Endothelial cell of umbilical vein (primary cell): ENCODE measurements around the gene CAMK2G. TPM values are rescaled to one million over a fixed set of nuclear protein-coding genes. Genes with fewer than 3 reads are reported as not detected.

Experiments used
- BruUV-seq: library from RNA; stranded (reverse); fragments of 400-500 nt; replicated peaks from 2 replicates; lab custom pipeline; 2021; lab: Mats Ljungman, UMichigan
- CTCF ChIA-PET: fragments of 300-600, 350-600 bp; sonication (Branson Sonifier 250); formaldehyde crosslinking; loops from one replicate; lab custom pipeline; 2021; ENCODE audit warnings: antibody characterized with exemption, inconsistent platforms; lab: Charles Lee
- POLR2A ChIA-PET: fragments of 300-600, 350-600 bp; sonication (Branson Sonifier 250); formaldehyde crosslinking; loops from one replicate; lab custom pipeline; 2021; ENCODE audit warnings: antibody characterized with exemption, inconsistent platforms; lab: Charles Lee
- DNase-seq: peaks from one replicate; pipeline ENCODE4 v3.0.0-alpha.2; 2011; ENCODE audit warnings: low read depth, low spot score
- FAIRE-seq: peaks from 2 replicates; lab custom pipeline; 2011; peaks lifted over from hg19 to GRCh38; lab: Jason Lieb, UNC
- H2AFZ ChIP-seq: 2 replicates; pipeline ENCODE4 v1.6.0; 2012; ENCODE audit warnings: low read depth, low read length, control low read depth, inconsistent platforms
- H3K27ac ChIP-seq: 2 replicates; pipeline ENCODE4 v1.5.1; 2011; ENCODE audit warnings: low read depth, mild to moderate bottlenecking, control low read depth, low read length, moderate library complexity; ENCODE audit not compliant: insufficient read depth
- H3K27me3 ChIP-seq, 2 experiments: 2 replicates each; pipeline versions ENCODE4 v1.6.0 to v1.6.1; 2011; ENCODE audit warnings: low read length in 2 of 2, mixed read lengths in 1 of 2; ENCODE audit not compliant: control insufficient read depth in 2 of 2, insufficient read depth in 2 of 2
- H3K36me3 ChIP-seq, 2 experiments: 2 replicates in 1 of 2; 3 replicates in 1 of 2; pipeline ENCODE4 v1.5.1; 2011; ENCODE audit warnings: low read length in 2 of 2, mild to moderate bottlenecking in 1 of 2, moderate library complexity in 1 of 2; ENCODE audit not compliant: control insufficient read depth in 2 of 2, insufficient read depth in 2 of 2; ENCODE audit errors: extremely low read depth in 1 of 2
- H3K4me1 ChIP-seq: 3 replicates; pipeline ENCODE4 v1.5.1; 2011; ENCODE audit warnings: mild to moderate bottlenecking, low read length; ENCODE audit not compliant: control insufficient read depth, insufficient read depth; ENCODE audit errors: extremely low read depth
- H3K4me2 ChIP-seq: 2 replicates; pipeline ENCODE4 v1.6.1; 2011; ENCODE audit warnings: low read length, control low read depth, mixed read lengths; ENCODE audit not compliant: insufficient read depth
- H3K4me3 ChIP-seq, 3 experiments: fragments of 200-600 bp in 1 of 3; sonication (generic), shearing (Covaris generic) in 1 of 3; replicated peaks in 1 of 3; 2 replicates each; pipeline ENCODE4 v1.5.1; 2011 to 2016; ENCODE audit warnings: control low read depth in 3 of 3, low read length in 3 of 3, mild to moderate bottlenecking in 2 of 3, inconsistent platforms in 1 of 3, low read depth in 1 of 3, moderate library complexity in 1 of 3; ENCODE audit not compliant: insufficient read depth in 1 of 3
- H3K79me2 ChIP-seq: 2 replicates; pipeline ENCODE4 v1.6.0; 2012; ENCODE audit warnings: low read length, inconsistent platforms; ENCODE audit not compliant: control insufficient read depth, insufficient read depth
- H3K9ac ChIP-seq: replicated peaks from 2 replicates; pipeline ENCODE3; 2011; ENCODE audit warnings: low read length, control low read depth; ENCODE audit not compliant: insufficient read depth; ENCODE audit errors: extremely low read depth
- H3K9me1 ChIP-seq: replicated peaks from 3 replicates; pipeline ENCODE4 v1.6.0; 2011; ENCODE audit warnings: mild to moderate bottlenecking, low read length; ENCODE audit not compliant: control insufficient read depth, insufficient read depth; ENCODE audit errors: extremely low read depth
- H3K9me3 ChIP-seq: replicated peaks from 2 replicates; pipeline ENCODE4 v1.5.1; 2012; ENCODE audit warnings: low read length, inconsistent platforms; ENCODE audit not compliant: control insufficient read depth, insufficient read depth
- H4K20me1 ChIP-seq: replicated peaks from 2 replicates; pipeline ENCODE3; 2011; ENCODE audit warnings: mild to moderate bottlenecking, low read length; ENCODE audit not compliant: control insufficient read depth, insufficient read depth; ENCODE audit errors: extremely low read depth
- JUN ChIP-seq: IDR thresholded peaks from 2 replicates; pipeline ENCODE4 v1.6.1; 2011; ENCODE audit warnings: borderline replicate concordance, low read depth; ENCODE audit not compliant: insufficient read length, insufficient read depth
- POLR2A ChIP-seq: IDR thresholded peaks from 2 replicates; pipeline ENCODE4 v1.6.1; 2012; ENCODE audit warnings: low read depth, mild to moderate bottlenecking, control low read depth, low read length
- POLR2AphosphoS5 ChIP-seq: IDR thresholded peaks from 2 replicates; pipeline ENCODE4 v1.6.1; 2012; ENCODE audit warnings: low read depth, mild to moderate bottlenecking, control low read depth, low read length, moderate library complexity; ENCODE audit not compliant: insufficient read depth
- dilution Hi-C: fragments of 300-500 bp; cut with MboI; formaldehyde crosslinking; loops from one replicate; pipeline ENCODE4 v1.15.0; 2019; ENCODE audit warnings: low sequenced_read_pairs; ENCODE audit not compliant: extremely low pct_ligation_motif_present
- intact Hi-C: fragments of 100-400 bp; cut with micrococcal nuclease; formaldehyde crosslinking; loops from one replicate; pipeline ENCODE4 v1.10.0; 2022
- polyA plus RNA-seq, 4 experiments: library from polyadenylated mRNA; depleted of rRNA in 3 of 4; stranded (reverse) in 3 of 4; unstranded in 1 of 4; fragments of >200 nt; gene quantifications; 2 replicates each; pipeline versions ENCODE4 v1.2.1 to v1.2.3, GENCODE V29; 2011 to 2012; ENCODE audit warnings: missing spikeins in 1 of 4
- total RNA-seq: library from RNA; stranded (reverse); gene quantifications from 2 replicates; pipeline ENCODE4 v1.2.3, GENCODE V29; 2021
- TF ChIP-seq, protein P1 (sequence below): IDR thresholded peaks from 2 replicates; pipeline ENCODE4 v1.6.1; 2011; ENCODE audit not compliant: insufficient read depth, insufficient read length

CAMK2G gene
- total and polyA plus RNA-seq, 2 donors (not counting 3 experiments of a cell fraction or from before 2014, with no cell fraction given): 27.2 to 33.6 TPM

DNA sequence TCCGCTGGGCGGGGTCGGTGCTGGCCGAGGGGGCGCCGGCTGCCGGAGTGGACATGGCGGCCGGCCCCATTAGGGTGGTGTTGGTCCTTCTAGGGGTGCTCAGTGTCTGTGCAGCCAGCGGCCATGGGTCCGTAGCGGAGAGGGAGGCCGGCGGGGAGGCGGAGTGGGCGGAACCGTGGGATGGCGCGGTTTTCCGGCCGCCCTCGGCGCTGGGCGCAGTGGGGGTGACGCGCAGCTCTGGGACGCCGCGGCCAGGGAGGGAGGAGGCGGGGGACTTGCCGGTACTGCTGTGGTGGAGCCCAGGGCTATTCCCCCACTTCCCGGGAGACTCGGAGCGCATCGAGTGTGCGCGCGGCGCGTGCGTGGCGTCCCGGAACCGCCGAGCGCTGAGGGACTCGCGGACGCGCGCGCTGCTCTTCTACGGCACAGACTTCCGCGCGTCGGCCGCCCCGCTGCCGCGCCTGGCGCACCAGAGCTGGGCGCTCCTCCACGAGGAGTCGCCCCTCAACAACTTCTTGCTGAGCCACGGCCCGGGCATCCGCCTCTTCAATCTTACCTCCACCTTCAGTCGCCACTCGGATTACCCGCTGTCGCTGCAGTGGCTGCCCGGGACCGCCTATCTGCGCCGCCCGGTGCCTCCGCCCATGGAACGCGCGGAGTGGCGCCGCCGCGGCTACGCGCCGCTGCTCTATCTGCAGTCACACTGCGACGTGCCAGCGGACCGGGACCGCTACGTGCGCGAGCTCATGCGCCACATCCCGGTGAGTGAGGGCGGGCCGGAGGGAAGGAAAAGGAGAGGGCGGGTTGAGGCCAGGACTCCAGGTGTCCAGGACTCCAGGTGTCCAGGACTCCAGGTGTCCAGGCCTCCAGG lies 101.8 kb downstream of the CAMK2G start:
- dilution Hi-C loops: no loop called here
- Histone ChIP-seq H4K20me1 (no peaks in the 10 kb centered on the region), H3K9me1 (no peaks in the 10 kb centered on the region), H3K36me3 (peaks cover 12 to 34% of the 10 kb centered on the region in 2 experiments), H2AFZ (peak overlapping the region; percentile 55), H3K27ac (peak overlapping the region; percentile 72), H3K4me1 (peaks cover 20% of the 10 kb centered on the region), H3K79me2 (peaks cover 36% of the 10 kb centered on the region), H3K9ac (peak overlapping the region; percentile 80), H3K27me3 (no peaks in the 10 kb centered on the region), H3K4me2 (peak overlapping the region; percentile 93), H3K9me3 (no peaks in the 10 kb centered on the region), H3K4me3 (peak overlapping the region; percentile 40 to 85 (median 79))
- CTCF ChIA-PET: interaction anchor here (0.7 to 8.3 kb wide), 6 partner anchors 9 to 106 kb away, joined by 3 to 69 read pairs (median 4); partner anchors contain the start of gene CHCHD1
- POLR2A ChIA-PET: interaction anchor here (0.5 to 2.8 kb wide), 4 partner anchors 10 to 227 kb away, joined by 3 to 11 read pairs (median 4); partner anchors contain the start of gene CHCHD1
- TF ChIP-seq POLR2A (peak; percentile 89), POLR2AphosphoS5 (peak; percentile 94), JUN (no peak)
- TF ChIP-seq, protein P1, sequence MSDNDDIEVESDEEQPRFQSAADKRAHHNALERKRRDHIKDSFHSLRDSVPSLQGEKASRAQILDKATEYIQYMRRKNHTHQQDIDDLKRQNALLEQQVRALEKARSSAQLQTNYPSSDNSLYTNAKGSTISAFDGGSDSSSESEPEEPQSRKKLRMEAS: no peak
- intact Hi-C loops: loop anchor here (1.0 to 5.0 kb wide), 4 partner anchors 13 to 107 kb away; partner anchors contain the start of genes NDST2, SEC24C and ZSWIM8
- DNase-seq: peak; percentile 80
- peak; percentile 86 for FAIRE-seq
- BruUV-seq: no TSS peak
